GM23338 (cell line): ENCODE data around the gene FMO2. TPM values are rescaled to one million over a fixed set of nuclear protein-coding genes. Genes with fewer than 3 reads are reported as not detected.

Source experiments
- ATAC-seq: fragments of 200-7000 bp; cut with Tn5 transposase; 3 replicates; pipeline ENCODE4 v1.9.1; 2020
- DNase-seq: peaks from one replicate; pipeline ENCODE4 v3.0.0-alpha.2; 2015; ENCODE audit warnings: low spot score
- H2AFZ ChIP-seq: fragments of 200-600 bp; sonication (generic); 2 replicates; pipeline ENCODE4 v1.8.0; 2016; ENCODE audit warnings: antibody characterized with exemption, mild to moderate bottlenecking, moderate library complexity
- H3F3A ChIP-seq: fragments of 200-600 bp; sonication (generic); replicated peaks from 2 replicates; pipeline ENCODE4 v1.8.0; 2017; ENCODE audit warnings: antibody characterized with exemption, mixed run types, low read depth
- H3K27ac ChIP-seq: fragments of 200-600 bp; sonication (generic); 2 replicates; pipeline ENCODE4 v1.6.1; 2016; ENCODE audit warnings: low read depth
- H3K27me3 ChIP-seq: fragments of 200-600 bp; sonication (generic); 2 replicates; pipeline ENCODE4 v1.8.0; 2016; ENCODE audit warnings: mild to moderate bottlenecking, mixed run types, moderate library complexity; ENCODE audit not compliant: insufficient read depth
- H3K36me3 ChIP-seq: fragments of 200-600 bp; sonication (generic); 2 replicates; pipeline ENCODE4 v1.8.0; 2016; ENCODE audit warnings: mild to moderate bottlenecking; ENCODE audit not compliant: insufficient read depth
- H3K4me1 ChIP-seq: fragments of 200-600 bp; sonication (generic); 2 replicates; pipeline ENCODE4 v1.8.0; 2016; ENCODE audit warnings: mild to moderate bottlenecking, moderate library complexity; ENCODE audit not compliant: insufficient read depth
- H3K4me2 ChIP-seq: fragments of 200-600 bp; sonication (generic); 2 replicates; pipeline ENCODE4 v1.7.1; 2017; ENCODE audit warnings: mixed run types
- H3K4me3 ChIP-seq: fragments of 200-600 bp; sonication (generic); 2 replicates; pipeline ENCODE4 v1.6.1; 2016; ENCODE audit warnings: mixed run types
- H3K79me2 ChIP-seq: fragments of 200-600 bp; sonication (generic); replicated peaks from 2 replicates; pipeline ENCODE4 v1.8.0; 2017; ENCODE audit warnings: mild to moderate bottlenecking; ENCODE audit not compliant: insufficient read depth
- H3K9me2 ChIP-seq: fragments of 200-600 bp; sonication (generic); 2 replicates; pipeline ENCODE4 v1.8.0; 2017; ENCODE audit not compliant: insufficient read depth
- H4K20me1 ChIP-seq: fragments of 200-600 bp; sonication (generic); replicated peaks from 2 replicates; pipeline ENCODE4 v1.8.0; 2017; ENCODE audit warnings: mild to moderate bottlenecking; ENCODE audit not compliant: insufficient read depth
- H3K27ac Mint-ChIP-seq: 2 replicates; pipeline ENCODE4 v1.8.0; 2020; ENCODE audit warnings: inconsistent platforms, mild to moderate bottlenecking, moderate library complexity, mixed read lengths
- H3K27me3 Mint-ChIP-seq: 3 replicates; pipeline ENCODE4 v1.8.0; 2022; ENCODE audit warnings: low read depth, mild to moderate bottlenecking, moderate library complexity, mixed read lengths, inconsistent platforms; ENCODE audit not compliant: insufficient read depth, poor library complexity
- H3K36me3 Mint-ChIP-seq: 3 replicates; pipeline ENCODE4 v1.8.0; 2021; ENCODE audit warnings: low read depth, mild to moderate bottlenecking, inconsistent platforms, moderate library complexity, mixed read lengths
- H3K4me1 Mint-ChIP-seq: 3 replicates; pipeline ENCODE4 v1.8.0; 2020; ENCODE audit warnings: mild to moderate bottlenecking, inconsistent platforms, mixed read lengths
- H3K4me3 Mint-ChIP-seq: 3 replicates; pipeline ENCODE4 v1.8.0; 2021; ENCODE audit warnings: moderate library complexity, mild to moderate bottlenecking, inconsistent platforms, mixed read lengths
- H3K9me3 Mint-ChIP-seq: 3 replicates; pipeline ENCODE4 v1.8.0; 2020; ENCODE audit warnings: moderate library complexity, mild to moderate bottlenecking, inconsistent platforms, mixed read lengths
- CTCF ChIP-seq, 2 experiments: fragments of 200-600 bp in 1 of 2; sonication (generic) in 1 of 2; conservative IDR thresholded peaks; 2 replicates each; pipeline versions ENCODE4 v1.5.1 to v1.6.1; 2016 to 2017; ENCODE audit warnings: antibody characterized with exemption in 2 of 2, low read depth in 2 of 2, mild to moderate bottlenecking in 2 of 2, moderate library complexity in 1 of 2
- ETS1 ChIP-seq: IDR thresholded peaks from 2 replicates; pipeline ENCODE4 v1.6.1; 2016; ENCODE audit warnings: antibody characterized with exemption
- NANOG ChIP-seq: IDR thresholded peaks from 2 replicates; pipeline ENCODE4 v1.6.1; 2016; ENCODE audit warnings: antibody characterized with exemption, borderline replicate concordance
- STAT1 ChIP-seq: IDR thresholded peaks from one replicate; pipeline ENCODE4 v1.6.1; 2016; ENCODE audit warnings: antibody characterized with exemption; ENCODE audit not compliant: unreplicated experiment
- ZNF114 ChIP-seq: fragments of 250-450 bp; sonication (Bioruptor Pico); IDR thresholded peaks from 2 replicates; pipeline ENCODE4 v1.5.0; 2020; ENCODE audit warnings: mild to moderate bottlenecking, moderate library complexity
- ZNF331 ChIP-seq: fragments of 250-450 bp; sonication (Bioruptor Pico); IDR thresholded peaks from 2 replicates; pipeline ENCODE4 v1.5.0; 2020; ENCODE audit warnings: low read depth, mild to moderate bottlenecking, moderate library complexity
- polyA plus RNA-seq: library from polyadenylated mRNA; unstranded; fragments of >200 nt; fragmentation: Nextera tagmentation; extraction: Ambion mirVana; gene quantifications from 2 replicates; pipeline ENCODE4 v1.2.1, GENCODE V29; 2016
- total RNA-seq: library from RNA; depleted of rRNA; stranded (reverse); fragments of >200 nt; shearing (Covaris generic); gene quantifications from 2 replicates; pipeline ENCODE4 v1.2.3, GENCODE V29; 2014
- TF ChIP-seq, protein P1 (sequence below): IDR thresholded peaks from one replicate; pipeline ENCODE4 v1.6.1; 2018; ENCODE audit warnings: antibody characterized with exemption; ENCODE audit not compliant: unreplicated experiment

The FMO2 gene
- total and polyA plus RNA-seq, 2 experiments from 2014 or later: 0.31 TPM; not detected in 1

DNA sequence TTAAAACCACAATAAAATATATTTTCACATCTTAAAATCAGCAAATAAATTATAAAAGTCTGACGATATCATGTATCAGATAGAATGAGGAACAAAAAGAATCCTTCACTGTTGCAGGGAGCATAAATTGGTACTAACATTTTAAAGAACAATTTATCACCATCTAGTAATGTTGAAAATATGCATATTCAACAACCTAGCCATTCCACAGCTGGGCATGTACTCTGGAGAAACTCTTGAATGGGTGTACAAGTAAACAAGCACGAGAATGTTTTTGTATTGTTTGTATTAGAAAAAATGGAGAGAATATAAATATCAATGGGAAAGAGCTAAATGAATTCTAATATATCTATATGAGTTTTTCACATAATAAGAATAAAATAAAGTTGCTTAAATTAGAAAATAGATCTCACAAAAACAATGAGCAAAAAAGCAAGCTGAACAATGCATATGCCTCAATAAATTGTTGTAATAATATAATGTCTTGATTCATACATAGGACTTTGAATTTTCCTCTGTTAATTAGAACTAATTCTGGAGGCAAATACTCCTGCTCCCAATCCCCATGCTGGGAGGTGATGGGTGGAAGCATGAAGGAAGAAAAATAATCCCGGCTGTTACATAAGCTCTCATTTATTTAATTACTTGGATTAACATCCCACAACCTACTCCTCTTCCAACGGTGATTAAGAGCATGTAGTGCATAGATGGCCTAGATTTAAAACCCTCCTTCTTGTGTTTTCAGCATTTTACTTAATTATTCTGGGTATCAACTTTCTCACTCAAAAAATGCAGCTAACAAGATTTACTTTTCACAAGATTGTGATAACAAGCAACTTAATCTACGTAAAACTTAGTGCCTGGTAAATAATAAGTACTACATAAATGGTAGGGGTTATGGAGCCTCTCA, 5.5 kb upstream of the FMO2 start (continued):
- TF ChIP-seq CTCF (conservative IDR thresholded peaks at IDR 0.05; ENCODE audit: low read depth in 2 of 2) (no peak), NANOG (no peak), ETS1 (no peak)
- TF ChIP-seq, protein P1, sequence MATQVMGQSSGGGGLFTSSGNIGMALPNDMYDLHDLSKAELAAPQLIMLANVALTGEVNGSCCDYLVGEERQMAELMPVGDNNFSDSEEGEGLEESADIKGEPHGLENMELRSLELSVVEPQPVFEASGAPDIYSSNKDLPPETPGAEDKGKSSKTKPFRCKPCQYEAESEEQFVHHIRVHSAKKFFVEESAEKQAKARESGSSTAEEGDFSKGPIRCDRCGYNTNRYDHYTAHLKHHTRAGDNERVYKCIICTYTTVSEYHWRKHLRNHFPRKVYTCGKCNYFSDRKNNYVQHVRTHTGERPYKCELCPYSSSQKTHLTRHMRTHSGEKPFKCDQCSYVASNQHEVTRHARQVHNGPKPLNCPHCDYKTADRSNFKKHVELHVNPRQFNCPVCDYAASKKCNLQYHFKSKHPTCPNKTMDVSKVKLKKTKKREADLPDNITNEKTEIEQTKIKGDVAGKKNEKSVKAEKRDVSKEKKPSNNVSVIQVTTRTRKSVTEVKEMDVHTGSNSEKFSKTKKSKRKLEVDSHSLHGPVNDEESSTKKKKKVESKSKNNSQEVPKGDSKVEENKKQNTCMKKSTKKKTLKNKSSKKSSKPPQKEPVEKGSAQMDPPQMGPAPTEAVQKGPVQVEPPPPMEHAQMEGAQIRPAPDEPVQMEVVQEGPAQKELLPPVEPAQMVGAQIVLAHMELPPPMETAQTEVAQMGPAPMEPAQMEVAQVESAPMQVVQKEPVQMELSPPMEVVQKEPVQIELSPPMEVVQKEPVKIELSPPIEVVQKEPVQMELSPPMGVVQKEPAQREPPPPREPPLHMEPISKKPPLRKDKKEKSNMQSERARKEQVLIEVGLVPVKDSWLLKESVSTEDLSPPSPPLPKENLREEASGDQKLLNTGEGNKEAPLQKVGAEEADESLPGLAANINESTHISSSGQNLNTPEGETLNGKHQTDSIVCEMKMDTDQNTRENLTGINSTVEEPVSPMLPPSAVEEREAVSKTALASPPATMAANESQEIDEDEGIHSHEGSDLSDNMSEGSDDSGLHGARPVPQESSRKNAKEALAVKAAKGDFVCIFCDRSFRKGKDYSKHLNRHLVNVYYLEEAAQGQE: no peak

DNA sequence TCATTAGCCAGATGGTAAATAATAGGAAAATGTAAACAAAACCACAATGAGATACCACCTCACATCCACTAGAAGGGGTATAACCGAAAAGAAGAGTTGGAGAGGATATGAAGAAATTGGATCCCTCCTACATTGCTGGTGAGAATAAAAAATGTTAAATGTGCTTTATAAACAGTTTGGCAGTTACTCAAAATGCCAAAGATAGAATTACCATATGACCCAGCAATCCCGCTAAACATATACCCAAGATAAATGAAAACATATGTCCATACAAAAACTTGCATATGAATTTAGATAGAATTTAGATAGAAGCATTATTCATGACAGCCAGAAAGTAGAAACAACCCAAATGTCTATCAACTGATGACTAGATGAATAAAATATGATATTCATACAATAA, 4.4 kb upstream of the FMO2 start:
- H3K36me3 ChIP-seq: no peaks in the 10 kb centered on the region
- no peak for ATAC-seq

More for the DNA sequence above, 4.4 kb upstream of the FMO2 start:
- H3F3A ChIP-seq: no peaks in the 10 kb centered on the region
- no peaks in the 10 kb centered on the region for H3K27me3 ChIP-seq
- no peaks in the 10 kb centered on the region for H4K20me1 ChIP-seq
- no peaks in the 10 kb centered on the region for H3K79me2 ChIP-seq
- H3K27ac ChIP-seq: no peak overlapping the region
- H3K4me1 Mint-ChIP-seq: peaks cover 3% of the 10 kb centered on the region; the same call in 1 of the 3 replicates
- no peak for DNase-seq
- H3K4me1 ChIP-seq: no peaks in the 10 kb centered on the region
- H3K9me3 Mint-ChIP-seq: no peaks in the 10 kb centered on the region
- peaks cover 2% of the 10 kb centered on the region; the same call in 1 of the 2 replicates for H3K9me2 ChIP-seq
- H3K27ac Mint-ChIP-seq: no peak overlapping the region
- no peak overlapping the region for H3K4me2 ChIP-seq
- H2AFZ ChIP-seq: no peak overlapping the region
- H3K4me3 Mint-ChIP-seq: no peak overlapping the region
- H3K36me3 Mint-ChIP-seq: no peaks in the 10 kb centered on the region
- H3K4me3 ChIP-seq: no peak overlapping the region
- peaks cover 1% of the 10 kb centered on the region for H3K27me3 Mint-ChIP-seq
- no peak for TF ChIP-seq ZNF114
- TF ChIP-seq ZNF331 (CRISPR knock-in tag): no peak
- no peak for TF ChIP-seq ETS1
- no peak for TF ChIP-seq STAT1
